HG02571 (cell line): ENCODE data around the gene ODAD4.

Experiments
- ATAC-seq: cut with Tn5 transposase; IDR thresholded peaks from one replicate; pipeline ENCODE4 v1.9.1; 2021; ENCODE audit warnings: mild to moderate bottlenecking, moderate library complexity; ENCODE audit not compliant: unreplicated experiment

Gene ODAD4

GRCh38 chr17:41939693-41940090, 9.3 kb downstream of the ODAD4 start:
- no peak for ATAC-seq

GRCh38 chr17:41941168-41941567, 10.8 kb downstream of the ODAD4 start:
- no peak for ATAC-seq

DNA sequence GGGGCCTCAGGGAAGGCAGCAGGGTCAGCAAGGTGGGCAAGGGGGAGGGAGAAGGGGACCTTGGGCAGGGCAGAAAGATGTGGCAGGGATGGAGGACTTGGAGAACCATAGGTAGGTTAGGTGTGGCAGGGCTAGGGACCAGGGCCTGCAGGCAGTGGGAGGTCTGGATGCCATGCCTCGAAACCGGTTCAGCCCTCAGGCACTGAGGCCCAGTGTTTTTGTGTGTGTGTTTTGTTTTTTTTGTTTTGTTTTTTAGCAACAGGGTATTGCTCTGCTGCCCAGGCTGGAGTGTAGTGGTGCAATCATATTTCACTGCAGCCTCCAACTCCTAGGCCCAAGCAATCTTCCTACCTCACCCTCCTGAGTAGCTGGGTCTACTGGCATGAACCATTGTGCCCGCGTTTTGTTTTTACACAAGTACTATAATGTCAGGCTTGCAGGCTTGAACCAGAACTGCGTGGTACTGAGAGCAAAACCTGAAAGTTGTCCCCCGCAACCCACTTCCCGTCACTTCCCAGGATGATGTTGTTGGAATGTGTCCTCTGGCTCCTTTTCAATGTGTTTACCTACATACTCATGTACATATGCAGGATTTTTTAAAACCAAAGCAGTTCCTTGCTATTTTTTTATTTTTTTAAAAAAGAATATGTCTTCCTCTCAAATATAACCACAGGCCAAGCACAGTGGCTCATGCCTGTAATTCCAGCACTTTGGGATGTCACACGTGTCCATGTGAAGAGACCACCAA, 12.4 kb downstream of the ODAD4 start:
- no peak for ATAC-seq

- no peak for ATAC-seq
Observed at GRCh38 chr17:41943492-41943891, 13.1 kb downstream of the ODAD4 start.

- ATAC-seq: no peak
Observed at GRCh38 chr17:41944943-41945342, 14.5 kb downstream of the ODAD4 start.

GRCh38 chr17:41948762-41949460, 18.5 kb downstream of the ODAD4 start:
- no peak for ATAC-seq

DNA sequence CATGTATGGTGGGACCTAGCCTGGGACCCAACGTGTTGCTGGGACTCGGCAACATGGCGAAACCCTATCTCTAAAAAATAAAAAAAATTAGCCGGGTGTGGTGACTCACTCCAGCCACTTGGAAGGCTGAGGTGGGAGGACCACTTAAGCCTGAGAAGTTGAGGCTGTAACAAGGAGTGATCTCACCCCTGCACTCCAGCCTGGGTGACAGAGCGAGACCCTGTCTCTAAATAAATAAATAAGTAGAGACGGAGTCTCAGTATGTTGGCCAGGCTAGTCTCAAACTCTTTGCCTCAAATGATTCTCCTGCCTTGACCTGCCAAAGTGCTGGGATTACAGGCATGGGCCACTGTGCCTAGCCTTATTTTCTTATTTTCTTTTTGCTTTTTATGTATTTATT, 26.1 kb downstream of the ODAD4 start:
- ATAC-seq: no peak

GRCh38 chr17:41957031-41957868, 26.8 kb downstream of the ODAD4 start:
- no peak for ATAC-seq

DNA sequence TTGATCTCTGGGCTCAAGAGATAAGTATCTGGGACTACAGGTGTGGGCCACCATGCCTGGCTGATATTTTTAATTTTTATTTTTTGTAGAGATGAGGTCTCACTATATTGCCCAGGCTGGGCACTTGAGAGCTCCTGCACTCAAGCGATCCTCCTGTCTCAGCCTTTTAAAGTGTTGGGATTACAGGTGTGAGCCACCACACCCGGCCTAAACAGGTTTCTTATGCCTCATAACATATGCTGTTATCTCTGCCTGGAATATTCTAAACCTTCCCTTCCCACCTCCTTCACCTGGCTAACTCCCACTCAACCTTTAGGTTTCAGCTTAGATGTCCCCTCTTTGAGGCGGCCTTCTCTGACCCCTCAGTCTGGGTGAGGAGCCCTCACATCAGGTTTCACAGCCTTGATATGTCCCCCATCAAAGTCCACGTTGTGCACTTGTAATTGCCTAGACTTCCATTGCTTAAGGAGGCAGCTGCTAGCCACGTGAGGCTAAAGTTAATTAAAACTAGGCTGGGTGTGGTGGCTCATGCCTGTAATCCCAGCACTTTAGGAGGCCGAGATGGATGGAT, 27.5 kb downstream of the ODAD4 start:
- no peak for ATAC-seq

- ATAC-seq: no peak
Observed at GRCh38 chr17:41959030-41959335, 28.6 kb downstream of the ODAD4 start.

DNA sequence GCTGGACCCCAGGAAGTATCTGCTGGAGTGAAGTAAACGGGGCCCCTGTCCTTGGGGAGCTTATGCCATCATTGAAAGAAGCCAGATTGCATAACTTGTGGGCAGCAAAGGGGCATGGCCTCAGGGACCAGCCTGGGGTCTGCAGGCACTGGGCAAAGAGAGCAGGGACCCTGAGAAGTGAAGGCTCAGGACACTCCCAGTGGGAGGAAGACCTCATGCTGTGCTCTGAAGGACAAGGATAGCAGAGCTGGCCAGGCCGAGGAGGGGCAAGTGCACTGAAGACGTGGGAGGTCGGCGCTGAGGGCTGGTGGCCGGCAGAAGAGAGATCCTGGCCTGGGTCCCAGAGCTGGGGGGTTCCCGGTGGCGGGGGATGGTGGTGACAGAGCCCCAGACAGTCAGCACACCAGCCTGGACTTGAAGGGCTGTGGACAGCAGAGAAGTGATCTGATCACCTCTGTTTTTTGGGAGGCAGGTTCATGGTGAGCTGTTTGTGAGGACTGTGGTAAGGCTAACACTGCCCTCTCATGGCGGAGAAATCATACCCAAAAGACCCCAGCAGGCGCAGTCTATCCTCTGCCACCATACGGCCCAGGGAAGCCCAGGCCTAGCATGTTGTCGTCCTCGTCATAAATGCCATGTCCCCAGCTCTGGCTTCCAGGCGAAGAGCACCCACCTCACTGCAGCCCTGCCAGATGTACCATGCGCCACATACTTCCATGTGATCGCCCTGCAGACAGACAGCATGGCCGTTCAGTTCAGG, 29.1 kb downstream of the ODAD4 start:
- no peak for ATAC-seq

DNA sequence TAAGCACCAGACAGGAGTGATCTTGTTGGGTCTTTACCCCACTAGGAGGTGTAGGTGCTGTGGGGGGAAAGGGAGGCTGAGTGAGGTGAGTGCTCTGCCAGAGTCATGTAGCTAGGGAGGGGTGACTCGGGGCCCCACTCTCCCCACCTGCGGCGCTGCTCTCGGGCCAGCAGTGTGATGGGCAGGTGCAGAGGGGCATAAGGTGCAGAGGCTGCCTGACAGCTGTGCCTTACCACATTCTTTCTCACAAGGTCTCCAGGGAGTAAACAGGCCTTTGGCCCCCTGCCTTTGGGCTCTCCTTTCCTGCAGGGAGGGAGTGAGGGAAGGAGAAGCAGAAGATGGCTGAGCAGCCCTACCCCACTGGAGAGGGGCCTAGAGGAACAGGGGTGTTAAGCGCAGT, 31.7 kb downstream of the ODAD4 start:
- no peak for ATAC-seq

DNA sequence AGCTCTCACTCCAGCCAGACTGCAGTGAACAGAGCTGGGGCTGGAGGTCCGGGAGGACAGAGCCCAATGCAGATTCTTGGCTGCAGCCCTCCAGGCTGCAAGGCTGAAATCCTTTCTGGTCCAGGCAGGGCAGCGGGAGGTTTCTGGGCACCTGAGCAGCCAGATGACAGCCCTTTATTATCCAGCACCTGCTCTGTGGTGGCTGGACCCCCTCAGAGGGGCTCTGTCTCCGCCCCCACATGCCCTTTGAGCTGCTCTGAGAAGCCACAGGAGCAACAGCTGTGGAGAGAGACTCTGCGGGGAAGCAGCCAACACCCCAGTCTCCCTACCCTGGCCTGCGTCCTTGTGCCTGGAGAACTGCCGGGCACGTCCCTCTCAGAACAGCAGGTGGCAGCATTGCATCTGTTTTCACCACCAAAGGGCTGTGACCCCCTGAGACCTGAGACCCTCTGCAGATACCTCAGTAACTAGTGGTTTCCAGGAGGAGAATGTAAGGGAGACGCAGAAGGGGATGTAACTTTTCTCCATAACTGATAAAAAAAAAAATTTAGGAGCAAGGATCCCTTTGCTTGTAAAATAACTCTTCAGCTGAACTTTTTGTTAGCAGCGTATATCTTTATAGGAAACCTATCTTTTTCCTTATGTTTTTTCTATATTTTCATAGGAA, 32.5 kb downstream of the ODAD4 start:
- ATAC-seq: no peak

DNA sequence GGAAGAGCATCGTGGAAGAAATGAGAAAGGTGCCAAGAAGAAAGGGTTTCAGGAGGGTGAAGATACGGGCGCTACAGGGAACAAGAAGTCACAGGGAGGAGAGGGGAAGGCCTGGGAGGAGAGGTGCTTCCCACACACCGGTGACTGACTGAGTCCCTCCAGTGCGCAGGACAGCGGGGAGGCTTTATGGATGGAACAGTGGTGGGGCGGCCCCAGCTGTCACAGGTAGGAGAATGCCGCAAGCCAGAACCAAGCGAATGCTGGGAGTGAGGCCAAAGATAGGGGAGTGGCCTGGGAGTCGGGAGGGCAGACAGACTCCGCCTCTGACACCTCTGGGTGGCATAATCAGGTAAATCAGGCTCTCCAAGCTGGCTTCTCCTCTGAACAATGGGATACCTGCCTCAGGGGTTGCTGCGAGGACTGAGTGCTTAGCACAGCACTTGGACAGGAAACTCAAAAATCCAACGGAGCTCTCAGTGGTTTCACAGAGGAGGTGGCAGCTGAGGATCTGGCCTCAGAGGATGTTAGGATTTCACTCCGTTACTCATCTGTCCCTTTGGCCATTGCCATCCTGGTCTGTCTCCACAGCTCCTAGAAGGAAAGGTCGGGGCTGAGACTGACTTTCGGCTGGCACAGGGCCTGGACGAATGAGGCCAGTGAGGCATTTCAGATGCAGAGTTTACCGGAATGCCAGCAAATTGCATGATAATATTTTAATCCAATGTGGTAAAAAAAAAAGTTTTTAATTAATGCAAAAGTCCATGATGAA, 35.5 kb downstream of the ODAD4 start:
- peak; percentile 46 for ATAC-seq

DNA sequence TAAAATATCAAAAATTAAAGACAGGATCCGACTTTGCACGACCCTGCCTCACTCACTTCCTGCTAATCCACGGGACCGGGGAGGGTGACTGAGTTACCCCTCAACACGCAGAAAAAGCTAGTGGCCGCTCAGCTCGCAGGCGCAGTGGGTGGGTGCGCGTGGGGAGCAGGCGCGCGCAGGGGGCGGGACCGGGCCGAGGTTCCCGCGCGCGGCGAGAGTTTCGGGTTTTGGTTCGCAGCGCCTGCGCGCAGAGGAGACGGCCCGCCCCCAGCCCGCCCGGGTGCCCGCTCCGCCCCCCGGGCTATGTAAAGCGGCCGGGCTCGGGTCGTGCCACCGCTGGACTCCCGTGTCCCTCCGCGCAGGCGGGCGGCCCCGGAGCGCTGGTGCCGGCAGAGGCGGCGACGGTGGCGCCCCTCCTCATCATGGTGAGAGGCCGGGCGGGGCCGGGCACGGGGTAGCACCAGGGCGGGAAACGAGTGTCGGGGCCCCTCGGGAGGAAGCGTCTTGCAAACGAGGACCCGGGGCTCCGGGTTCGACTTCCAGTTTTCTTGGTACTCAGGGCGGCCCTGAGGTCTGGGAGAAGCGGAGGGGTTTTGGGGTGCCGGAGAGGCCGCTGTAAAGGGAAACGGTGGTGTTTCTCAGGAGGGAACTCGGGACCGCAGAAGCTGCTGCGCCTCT, 36.2 kb downstream of the ODAD4 start, which contains the start of gene CNP:
CNP (plus strand) TSS at position 333 of the 678 bp plus-strand sequence; CDS start at position 423, 90 bp downstream.
- peak; percentile 47 for ATAC-seq

- ATAC-seq: peak; percentile 9
Observed at GRCh38 chr17:41967141-41967920, 36.9 kb downstream of the ODAD4 start.

- no peak for ATAC-seq
Observed at GRCh38 chr17:41967921-41968578, 37.6 kb downstream of the ODAD4 start.
